HAP-1 (cell line): ENCODE results near the gene KSR2.
A peak's percentile ranks its signal among the peaks of the same experiment; 100 is the strongest.
"Not testable (repeated sequence)": the region's sequence is repeated elsewhere in the genome, so short reads cannot be mapped to it uniquely, and the experiment has no call there.

Experiments used
- DNase-seq, 2 experiments: peaks; one replicate each; pipeline ENCODE4 v3.0.0-alpha.2; 2016 to 2020; ENCODE audit warnings: low spot score in 2 of 2
- H3K27me3 ChIP-seq: fragments of 250-450 bp; sonication (Bioruptor Pico); 2 replicates; pipeline ENCODE4 v1.5.1; 2020; ENCODE audit warnings: low read depth, mild to moderate bottlenecking, moderate library complexity
- H3K36me3 ChIP-seq: fragments of 250-450 bp; sonication (Bioruptor Pico); replicated peaks from 2 replicates; pipeline ENCODE4 v1.5.1; 2020; ENCODE audit warnings: mild to moderate bottlenecking
- H3K4me1 ChIP-seq: fragments of 250-450 bp; sonication (Bioruptor Pico); 2 replicates; pipeline ENCODE4 v1.5.1; 2020; ENCODE audit warnings: mild to moderate bottlenecking
- H3K4me3 ChIP-seq: fragments of 250-450 bp; sonication (Bioruptor Pico); 2 replicates; pipeline ENCODE4 v1.5.1; 2020; ENCODE audit warnings: mild to moderate bottlenecking, moderate library complexity
- H3K9me3 ChIP-seq: fragments of 250-450 bp; sonication (Bioruptor Pico); 2 replicates; pipeline ENCODE4 v1.5.1; 2020; ENCODE audit warnings: mild to moderate bottlenecking, moderate library complexity
- in situ Hi-C: fragments of 300-500 bp; cut with MboI; formaldehyde crosslinking; loops from 3 replicates; pipeline ENCODE4 v1.14.3; 2020; ENCODE audit warnings: low sequenced_read_pairs, inconsistent platforms, mixed read lengths

Gene KSR2

GRCh38 chr12:117874842-117875434 lies 93.9 kb downstream of the KSR2 start:
- H3K9me3 ChIP-seq: no peaks in the 10 kb centered on the region
- peak; percentile 48 to 85 for DNase-seq
- in situ Hi-C loops: loop anchor here (10.0 to 25.0 kb wide), 2 partner anchors 140 to 512 kb away; partner anchors contain the start of genes RFC5 and SUDS3
- no peaks in the 10 kb centered on the region for H3K4me1 ChIP-seq
- no peak overlapping the region for H3K4me3 ChIP-seq
- H3K36me3 ChIP-seq: no peaks in the 10 kb centered on the region
- peaks cover 4% of the 10 kb centered on the region for H3K27me3 ChIP-seq

GRCh38 chr12:117874198-117874597 lies 94.6 kb downstream of the KSR2 start:
- H3K4me3 ChIP-seq, H3K36me3 ChIP-seq, DNase-seq, H3K27me3 ChIP-seq, H3K9me3 ChIP-seq, H3K4me1 ChIP-seq: not testable (repeated sequence)
- in situ Hi-C loops: loop anchor here (10.0 to 25.0 kb wide), 2 partner anchors 141 to 513 kb away; partner anchors contain the start of genes RFC5 and SUDS3

DNA sequence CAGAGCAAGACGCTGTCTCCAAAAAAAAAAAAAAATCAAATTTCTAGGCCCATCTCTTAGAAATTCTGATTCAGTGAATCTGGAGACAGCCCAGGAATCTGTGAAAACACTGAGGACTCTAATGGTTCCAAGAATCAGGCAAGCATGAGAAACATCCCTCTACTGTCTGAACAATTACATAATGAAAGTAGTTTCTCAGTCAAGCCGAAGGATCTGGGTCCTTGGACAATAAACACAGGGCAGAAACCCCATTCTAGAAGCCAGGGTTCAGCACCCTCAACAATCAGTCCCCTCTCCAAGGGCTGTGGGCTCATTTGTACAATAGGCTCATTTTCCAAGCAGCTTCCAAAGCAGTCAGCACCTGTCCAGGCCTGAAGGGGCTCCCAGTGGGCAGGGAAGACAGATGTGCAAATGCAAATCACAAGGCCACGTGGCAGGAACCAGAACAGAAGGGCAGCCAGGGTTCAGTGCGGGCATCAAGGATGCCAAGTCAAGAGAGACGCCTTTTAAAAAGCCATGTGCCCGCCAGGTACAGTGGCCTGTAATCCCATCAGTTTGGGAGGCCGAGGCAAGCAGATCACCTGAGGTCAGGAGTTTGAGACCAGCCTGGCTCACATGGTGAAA lies 96.1 kb downstream of the KSR2 start:
- in situ Hi-C loops: loop anchor here (10.0 to 25.0 kb wide), 2 partner anchors 142 to 515 kb away; partner anchors contain the start of genes RFC5 and SUDS3
- Histone ChIP-seq H3K27me3 (no peaks in the 10 kb centered on the region; the same call in 1 of the 2 replicates), H3K36me3 (no peaks in the 10 kb centered on the region), H3K9me3 (no peaks in the 10 kb centered on the region), H3K4me3 (no peak overlapping the region), H3K4me1 (no peaks in the 10 kb centered on the region)
- DNase-seq: no peak

GRCh38 chr12:117869551-117869950 lies 99.2 kb downstream of the KSR2 start:
- in situ Hi-C loops: loop anchor here (25.0 kb wide), 1 partner anchor 518 kb away; the partner anchor contains the start of gene SUDS3
- no peak for DNase-seq

DNA sequence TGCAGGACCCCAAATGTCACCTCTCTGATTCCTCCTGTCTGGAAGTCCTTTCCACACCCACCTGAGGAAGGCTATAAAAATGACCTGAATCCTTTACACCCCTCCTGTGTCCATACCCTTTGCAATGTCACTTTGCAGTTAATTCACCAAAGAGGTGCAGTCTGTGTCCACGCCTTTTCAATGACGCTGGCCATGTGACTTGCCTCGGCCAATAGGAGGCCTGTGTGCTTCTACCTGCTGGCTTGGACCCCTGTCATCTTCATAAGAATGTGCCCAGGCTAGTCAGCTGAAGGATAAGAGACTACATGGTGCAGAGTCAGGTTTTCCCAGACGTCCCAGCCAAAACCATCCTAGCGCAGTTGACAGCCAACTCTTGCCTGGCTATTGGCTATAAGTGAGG lies 101.4 kb downstream of the KSR2 start:
- in situ Hi-C loops: loop anchor here (25.0 kb wide), 1 partner anchor 520 kb away; the partner anchor contains the start of gene SUDS3
- Histone ChIP-seq H3K27me3 (no peaks in the 10 kb centered on the region), H3K4me1 (no peaks in the 10 kb centered on the region), H3K4me3 (no peak overlapping the region), H3K9me3 (no peaks in the 10 kb centered on the region), H3K36me3 (no peaks in the 10 kb centered on the region)
- no peak for DNase-seq

More at GRCh38 chr12:117869551-117869950, 99.2 kb downstream of the KSR2 start:
- no peaks in the 10 kb centered on the region for H3K27me3 ChIP-seq
- H3K4me1 ChIP-seq: no peaks in the 10 kb centered on the region
- no peaks in the 10 kb centered on the region for H3K36me3 ChIP-seq
- H3K4me3 ChIP-seq: no peak overlapping the region
- no peaks in the 10 kb centered on the region for H3K9me3 ChIP-seq

GRCh38 chr12:117865505-117865904 lies 103.3 kb downstream of the KSR2 start:
- H3K4me3 ChIP-seq: no peak overlapping the region
- DNase-seq: no peak
- H3K4me1 ChIP-seq: no peaks in the 10 kb centered on the region
- no peaks in the 10 kb centered on the region for H3K9me3 ChIP-seq
- no peaks in the 10 kb centered on the region for H3K36me3 ChIP-seq
- no peaks in the 10 kb centered on the region for H3K27me3 ChIP-seq
- in situ Hi-C loops: loop anchor here (25.0 kb wide), 1 partner anchor 522 kb away; the partner anchor contains the start of gene SUDS3

DNA sequence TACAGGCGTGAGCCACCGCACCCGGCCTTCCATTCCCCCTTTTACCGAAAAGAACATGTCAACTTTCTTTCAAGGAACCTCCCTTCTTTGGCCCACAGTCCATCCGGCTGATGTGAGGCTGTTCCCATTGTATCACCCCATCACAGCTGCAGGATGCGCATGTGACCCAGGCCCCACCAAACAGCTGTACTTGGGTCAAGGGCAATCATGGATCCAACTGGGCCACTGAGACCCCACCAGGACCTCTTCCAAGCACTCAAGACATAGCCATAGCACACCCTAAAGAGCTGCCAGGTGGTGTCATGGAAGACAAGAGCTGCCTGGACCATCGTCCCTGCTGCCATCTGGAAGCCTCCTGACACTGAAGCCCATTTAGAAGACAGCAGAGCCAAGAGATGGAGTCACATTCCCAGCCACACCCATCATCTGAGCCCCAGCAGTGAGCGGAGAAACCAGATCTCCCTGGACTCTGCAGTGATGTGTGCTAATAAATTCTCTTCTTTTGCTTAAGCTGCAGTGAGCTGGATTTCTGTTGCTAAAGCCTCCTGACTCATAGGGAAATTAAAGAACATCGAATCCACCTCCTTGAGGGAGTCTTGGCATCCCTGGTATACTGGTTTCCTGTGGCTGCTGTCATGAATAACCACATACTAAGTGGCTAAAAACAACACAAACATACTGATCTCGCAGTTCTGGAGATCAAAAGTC lies 105.6 kb downstream of the KSR2 start:
- no peak for DNase-seq
- Histone ChIP-seq H3K36me3 (no peaks in the 10 kb centered on the region), H3K27me3 (no peaks in the 10 kb centered on the region), H3K4me1 (no peaks in the 10 kb centered on the region), H3K9me3 (no peaks in the 10 kb centered on the region), H3K4me3 (no peak overlapping the region)
- in situ Hi-C loops: loop anchor here (25.0 kb wide), 1 partner anchor 524 kb away; the partner anchor contains the start of gene SUDS3

GRCh38 chr12:117861691-117862090 lies 107.1 kb downstream of the KSR2 start:
- no peaks in the 10 kb centered on the region for H3K36me3 ChIP-seq
- no peaks in the 10 kb centered on the region for H3K9me3 ChIP-seq
- H3K4me1 ChIP-seq: no peaks in the 10 kb centered on the region
- no peak for DNase-seq
- no peak overlapping the region for H3K4me3 ChIP-seq
- in situ Hi-C loops: loop anchor here (25.0 kb wide), 1 partner anchor 526 kb away; the partner anchor contains the start of gene SUDS3
- no peaks in the 10 kb centered on the region for H3K27me3 ChIP-seq

GRCh38 chr12:117860787-117861290 lies 108.0 kb downstream of the KSR2 start:
- in situ Hi-C loops: loop anchor here (25.0 kb wide), 1 partner anchor 526 kb away; the partner anchor contains the start of gene SUDS3

GRCh38 chr12:117860111-117860510 lies 108.7 kb downstream of the KSR2 start:
- Histone ChIP-seq H3K4me1 (no peaks in the 10 kb centered on the region), H3K36me3 (no peaks in the 10 kb centered on the region), H3K27me3 (no peaks in the 10 kb centered on the region), H3K9me3 (no peaks in the 10 kb centered on the region), H3K4me3 (no peak overlapping the region)
- no peak for DNase-seq
- in situ Hi-C loops: loop anchor here (25.0 kb wide), 1 partner anchor 527 kb away; the partner anchor contains the start of gene SUDS3

More at GRCh38 chr12:117860787-117861290, 108.0 kb downstream of the KSR2 start:
- not testable (repeated sequence) for H3K36me3 ChIP-seq, H3K9me3 ChIP-seq, DNase-seq, H3K27me3 ChIP-seq, H3K4me3 ChIP-seq, H3K4me1 ChIP-seq

DNA sequence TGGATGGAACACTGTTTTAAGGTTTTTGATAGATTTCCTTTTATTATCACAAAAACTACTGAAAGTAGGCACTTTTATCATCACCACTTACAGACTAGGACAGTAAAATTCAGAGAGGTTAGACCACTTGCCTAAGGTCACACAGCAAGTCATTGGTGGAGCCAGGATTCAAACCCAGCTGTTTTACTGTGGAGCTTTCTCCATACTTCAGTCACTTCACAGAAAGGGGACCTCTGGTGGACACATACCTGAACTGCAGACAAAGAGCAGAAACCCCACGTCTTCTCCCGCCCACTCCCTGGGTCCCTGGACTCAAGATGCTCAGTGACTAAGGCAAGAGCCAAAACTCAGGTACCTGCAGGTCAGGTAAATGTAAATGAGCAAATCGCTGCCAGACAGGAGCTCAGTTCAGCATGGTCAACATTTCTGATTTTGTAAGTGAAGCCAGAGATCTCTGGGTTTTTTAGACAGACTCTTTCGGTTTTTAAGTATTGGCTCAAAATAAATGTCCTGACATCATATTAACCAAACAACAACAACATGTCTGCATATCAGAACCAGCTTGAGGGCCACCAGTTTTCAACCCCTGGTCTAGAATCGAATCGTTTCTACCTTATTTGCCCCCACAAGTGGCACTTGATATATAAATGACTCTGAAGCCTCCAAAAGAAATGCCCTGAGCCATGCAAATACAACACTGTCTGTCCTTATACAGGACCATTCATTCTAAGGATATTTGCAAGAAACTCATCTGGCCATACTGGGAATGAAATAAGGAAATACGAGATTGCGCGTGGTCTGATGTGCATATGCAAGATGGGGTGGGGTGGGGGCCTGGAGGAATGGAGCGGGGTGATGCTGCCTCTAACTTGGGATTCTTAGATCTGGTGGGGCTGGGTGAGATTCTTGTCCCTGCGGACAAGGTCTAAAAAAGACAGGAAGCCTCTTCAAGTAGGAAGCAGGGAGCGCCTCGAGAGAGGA lies 110.9 kb downstream of the KSR2 start:
- H3K27me3 ChIP-seq: no peaks in the 10 kb centered on the region
- no peaks in the 10 kb centered on the region for H3K4me1 ChIP-seq
- DNase-seq: peak; percentile 36 to 67
- no peaks in the 10 kb centered on the region for H3K36me3 ChIP-seq
- in situ Hi-C loops: loop anchor here (10.0 to 25.0 kb wide), 2 partner anchors 529 to 643 kb away; partner anchors contain the start of gene SUDS3
- no peaks in the 10 kb centered on the region for H3K9me3 ChIP-seq
- H3K4me3 ChIP-seq: no peak overlapping the region

GRCh38 chr12:117857139-117857538 lies 111.7 kb downstream of the KSR2 start:
- in situ Hi-C loops: loop anchor here (10.0 to 25.0 kb wide), 2 partner anchors 530 to 642 kb away; partner anchors contain the start of gene SUDS3
- DNase-seq, H3K36me3 ChIP-seq: not testable (repeated sequence)

More at GRCh38 chr12:117857139-117857538, 111.7 kb downstream of the KSR2 start:
- not testable (repeated sequence) for H3K4me1 ChIP-seq, H3K4me3 ChIP-seq, H3K27me3 ChIP-seq, H3K9me3 ChIP-seq
